ENCODE measurements around the gene GALE.
A peak's percentile ranks its signal among the peaks of the same experiment; 100 is the strongest.

Gene GALE

DNA sequence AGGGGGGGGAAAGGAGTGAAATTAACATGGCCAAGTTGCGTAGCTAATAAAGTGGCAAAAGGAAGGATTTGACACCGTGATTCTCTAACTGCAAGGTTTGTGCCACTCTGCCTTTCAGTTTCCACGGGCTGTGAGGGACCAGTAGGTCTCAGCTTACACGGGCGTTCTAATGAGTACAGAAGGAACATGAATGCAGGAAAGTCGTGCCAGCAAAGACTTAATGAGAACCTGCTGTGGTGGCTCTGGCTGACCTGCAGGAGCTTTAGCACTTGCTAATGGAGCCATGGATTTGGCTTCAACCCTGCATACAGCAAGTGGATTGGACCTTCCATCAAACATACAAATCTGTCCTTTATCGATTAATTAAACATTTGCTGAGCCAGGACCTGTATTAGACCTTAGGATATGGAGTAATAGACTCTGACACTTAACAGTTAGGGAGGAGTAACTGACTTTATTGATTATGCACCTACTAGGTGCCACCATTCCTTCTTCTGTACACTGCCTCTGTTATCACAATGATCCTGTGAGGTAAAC, 37.4 kb downstream of the GALE start:
- Histone ChIP-seq H3K4ac (ENCODE audit: low read length) (no peak overlapping the region), H3K4me2 (ENCODE audit: insufficient read depth, low read length, poor library complexity, severe bottlenecking) (no peak overlapping the region), H2AFZ (ENCODE audit: low read length) (no peak overlapping the region), H4K91ac (ENCODE audit: low read depth, low read length, poor library complexity) (no peak overlapping the region), H2BK12ac (ENCODE audit: low read length) (no peak overlapping the region), H2AK5ac (ENCODE audit: low read depth, low read length) (no peak overlapping the region), H3K27me3 (ENCODE audit: control insufficient read depth in 3 of 3, insufficient read depth in 3 of 3, low read depth in 1 of 3, low read length in 3 of 3) (no peaks in the 10 kb centered on the region), H2BK5ac (ENCODE audit: low read length) (no peak overlapping the region), H3K36me3 (replicated peaks in 1 of 2; ENCODE audit: control insufficient read depth in 2 of 2, insufficient read depth in 2 of 2, low read length in 2 of 2) (peaks cover 25 to 82% of the 10 kb centered on the region in 2 donors), H4K8ac (ENCODE audit: low read depth, low read length) (no peak overlapping the region), H3K9ac (ENCODE audit: low read depth, low read length, poor library complexity) (no peak overlapping the region), H2BK120ac (ENCODE audit: low read depth, low read length) (no peak overlapping the region), H3K4me1 (ENCODE audit: control insufficient read depth in 2 of 2, insufficient read depth in 1 of 2, low read depth in 1 of 2, low read length in 2 of 2) (peaks cover 0 to 10% of the 10 kb centered on the region in 2 donors), H3K14ac (ENCODE audit: low read length) (no peak overlapping the region), H3K23ac (ENCODE audit: low read depth, low read length, poor library complexity) (no peak overlapping the region), H3K4me3 (ENCODE audit: low read length in 2 of 2) (no peak overlapping the region), H3K18ac (ENCODE audit: low read length) (no peak overlapping the region), H3K9me3 (replicated peaks in 1 of 2; ENCODE audit: control insufficient read depth in 2 of 2, insufficient read depth in 1 of 2, low read depth in 1 of 2, low read length in 2 of 2) (no peaks in the 10 kb centered on the region), H3K79me1 (ENCODE audit: low read depth, low read length) (no peaks in the 10 kb centered on the region), H2BK15ac (ENCODE audit: low read length) (no peak overlapping the region), H3K27ac (replicated peaks; ENCODE audit: low read length) (no peak overlapping the region)
- no peak for DNase-seq (ENCODE audit: low spot score)
- no CpG with 5 or more reads among the region's 7 CpGs for WGBS, 2 donors (ENCODE audit: extremely low coverage in 2 of 2, insufficient read length in 2 of 2, insufficient replicate concordance in 1 of 2)

DNA sequence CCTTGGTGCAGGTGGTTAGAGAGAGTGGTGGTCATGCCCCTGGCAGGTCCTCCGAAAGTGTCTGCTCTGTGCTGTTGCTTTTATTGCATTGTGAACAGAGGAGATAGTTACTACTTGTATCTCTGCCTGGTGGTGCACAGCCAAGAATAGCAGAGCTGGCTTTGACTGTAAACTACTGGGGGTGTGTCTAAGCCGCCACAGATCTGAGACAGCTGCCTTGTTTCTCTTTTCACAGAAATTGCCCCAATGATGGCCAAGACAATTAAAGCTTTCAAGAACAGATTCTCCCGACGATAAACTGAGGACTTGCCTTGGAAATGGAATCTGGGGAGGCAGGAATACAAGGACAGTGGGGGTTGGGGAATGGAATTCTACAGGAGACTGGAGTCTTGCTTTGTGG, 41.3 kb downstream of the GALE start:
- H2BK120ac ChIP-seq (ENCODE audit: low read depth, low read length), result no peak overlapping the region
- H4K8ac ChIP-seq (ENCODE audit: low read depth, low read length), result no peak overlapping the region
- H3K18ac ChIP-seq (ENCODE audit: low read length), result no peak overlapping the region
- no peaks in the 10 kb centered on the region for H3K9me3 ChIP-seq (replicated peaks in 1 of 2; ENCODE audit: control insufficient read depth in 2 of 2, insufficient read depth in 1 of 2, low read depth in 1 of 2, low read length in 2 of 2)
- H2AK5ac ChIP-seq (ENCODE audit: low read depth, low read length), result no peak overlapping the region
- H3K4me2 ChIP-seq (ENCODE audit: insufficient read depth, low read length, poor library complexity, severe bottlenecking), result no peak overlapping the region
- H3K36me3 ChIP-seq (replicated peaks in 1 of 2; ENCODE audit: control insufficient read depth in 2 of 2, insufficient read depth in 2 of 2, low read length in 2 of 2), result peaks cover 40 to 98% of the 10 kb centered on the region in 2 donors
- H3K4ac ChIP-seq (ENCODE audit: low read length), result no peak overlapping the region
- WGBS, 2 donors (ENCODE audit: extremely low coverage in 2 of 2, insufficient read length in 2 of 2, insufficient replicate concordance in 1 of 2), result no CpG with 5 or more reads among the region's 4 CpGs
- H3K23ac ChIP-seq (ENCODE audit: low read depth, low read length, poor library complexity), result no peak overlapping the region
- no peaks in the 10 kb centered on the region for H3K79me1 ChIP-seq (ENCODE audit: low read depth, low read length)
- no peak for DNase-seq (ENCODE audit: low spot score)
- peaks cover 0 to 10% of the 10 kb centered on the region in 2 donors for H3K4me1 ChIP-seq (ENCODE audit: control insufficient read depth in 2 of 2, insufficient read depth in 1 of 2, low read depth in 1 of 2, low read length in 2 of 2)
- H2AFZ ChIP-seq (ENCODE audit: low read length), result no peak overlapping the region
- H2BK5ac ChIP-seq (ENCODE audit: low read length), result no peak overlapping the region
- H3K14ac ChIP-seq (ENCODE audit: low read length), result no peak overlapping the region
- H3K9ac ChIP-seq (ENCODE audit: low read depth, low read length, poor library complexity), result no peak overlapping the region
- H3K4me3 ChIP-seq (ENCODE audit: low read length in 2 of 2), result no peak overlapping the region
- no peak overlapping the region for H4K91ac ChIP-seq (ENCODE audit: low read depth, low read length, poor library complexity)
- no peak overlapping the region for H2BK12ac ChIP-seq (ENCODE audit: low read length)
- H3K27me3 ChIP-seq (ENCODE audit: control insufficient read depth in 3 of 3, insufficient read depth in 3 of 3, low read depth in 1 of 3, low read length in 3 of 3), result no peaks in the 10 kb centered on the region
- no peak overlapping the region for H3K27ac ChIP-seq (replicated peaks; ENCODE audit: low read length)
- H2BK15ac ChIP-seq (ENCODE audit: low read length), result no peak overlapping the region

GRCh38 chr1:23757812-23758211, 42.7 kb downstream of the GALE start:
- no peak overlapping the region for H3K18ac ChIP-seq (ENCODE audit: low read length)
- H2BK5ac ChIP-seq (ENCODE audit: low read length), result no peak overlapping the region
- H3K4me3 ChIP-seq (ENCODE audit: low read length in 2 of 2), result no peak overlapping the region
- no peak for DNase-seq (ENCODE audit: low spot score)
- no peak overlapping the region for H2BK120ac ChIP-seq (ENCODE audit: low read depth, low read length)
- no peak overlapping the region for H2BK12ac ChIP-seq (ENCODE audit: low read length)
- H3K27ac ChIP-seq (replicated peaks; ENCODE audit: low read length), result no peak overlapping the region
- H2BK15ac ChIP-seq (ENCODE audit: low read length), result no peak overlapping the region
- H4K8ac ChIP-seq (ENCODE audit: low read depth, low read length), result no peak overlapping the region
- no peak overlapping the region for H4K91ac ChIP-seq (ENCODE audit: low read depth, low read length, poor library complexity)
- H3K9ac ChIP-seq (ENCODE audit: low read depth, low read length, poor library complexity), result no peak overlapping the region
- H3K4me2 ChIP-seq (ENCODE audit: insufficient read depth, low read length, poor library complexity, severe bottlenecking), result no peak overlapping the region
- no peaks in the 10 kb centered on the region for H3K27me3 ChIP-seq (ENCODE audit: control insufficient read depth in 3 of 3, insufficient read depth in 3 of 3, low read depth in 1 of 3, low read length in 3 of 3)
- WGBS, 2 donors (ENCODE audit: extremely low coverage in 2 of 2, insufficient read length in 2 of 2, insufficient replicate concordance in 1 of 2), result no CpG with 5 or more reads among the region's 1 CpG
- H3K79me1 ChIP-seq (ENCODE audit: low read depth, low read length), result no peaks in the 10 kb centered on the region
- H3K9me3 ChIP-seq (replicated peaks in 1 of 2; ENCODE audit: control insufficient read depth in 2 of 2, insufficient read depth in 1 of 2, low read depth in 1 of 2, low read length in 2 of 2), result no peaks in the 10 kb centered on the region
- no peak overlapping the region for H2AK5ac ChIP-seq (ENCODE audit: low read depth, low read length)
- H2AFZ ChIP-seq (ENCODE audit: low read length), result no peak overlapping the region
- no peak overlapping the region for H3K23ac ChIP-seq (ENCODE audit: low read depth, low read length, poor library complexity)
- H3K4me1 ChIP-seq (ENCODE audit: control insufficient read depth in 2 of 2, insufficient read depth in 1 of 2, low read depth in 1 of 2, low read length in 2 of 2), result peaks cover 0 to 10% of the 10 kb centered on the region in 2 donors
- peaks cover 46 to 98% of the 10 kb centered on the region in 2 donors for H3K36me3 ChIP-seq (replicated peaks in 1 of 2; ENCODE audit: control insufficient read depth in 2 of 2, insufficient read depth in 2 of 2, low read length in 2 of 2)
- no peak overlapping the region for H3K14ac ChIP-seq (ENCODE audit: low read length)
- H3K4ac ChIP-seq (ENCODE audit: low read length), result no peak overlapping the region

- no peak overlapping the region for H3K23ac ChIP-seq (ENCODE audit: low read depth, low read length, poor library complexity)
- no peak overlapping the region for H3K14ac ChIP-seq (ENCODE audit: low read length)
- no peak overlapping the region for H4K8ac ChIP-seq (ENCODE audit: low read depth, low read length)
- no CpG with 5 or more reads among the region's 3 CpGs for WGBS, 2 donors (ENCODE audit: extremely low coverage in 2 of 2, insufficient read length in 2 of 2, insufficient replicate concordance in 1 of 2)
- no peak overlapping the region for H2BK15ac ChIP-seq (ENCODE audit: low read length)
- no peak overlapping the region for H3K4me2 ChIP-seq (ENCODE audit: insufficient read depth, low read length, poor library complexity, severe bottlenecking)
- no peak overlapping the region for H2BK12ac ChIP-seq (ENCODE audit: low read length)
- no peaks in the 10 kb centered on the region for H3K27me3 ChIP-seq (ENCODE audit: control insufficient read depth in 3 of 3, insufficient read depth in 3 of 3, low read depth in 1 of 3, low read length in 3 of 3)
- no peak overlapping the region for H3K4ac ChIP-seq (ENCODE audit: low read length)
- no peak overlapping the region for H3K18ac ChIP-seq (ENCODE audit: low read length)
- no peak overlapping the region for H2AFZ ChIP-seq (ENCODE audit: low read length)
- H3K9ac ChIP-seq (ENCODE audit: low read depth, low read length, poor library complexity), result no peak overlapping the region
- H2BK120ac ChIP-seq (ENCODE audit: low read depth, low read length), result no peak overlapping the region
- peak overlapping the region in 1 of 2 donors; percentile 6 for H3K4me3 ChIP-seq (ENCODE audit: low read length in 2 of 2)
- no peak overlapping the region for H2AK5ac ChIP-seq (ENCODE audit: low read depth, low read length)
- no peak overlapping the region for H3K27ac ChIP-seq (replicated peaks; ENCODE audit: low read length)
- no peak overlapping the region for H4K91ac ChIP-seq (ENCODE audit: low read depth, low read length, poor library complexity)
- no peak overlapping the region for H2BK5ac ChIP-seq (ENCODE audit: low read length)
- no peak for DNase-seq (ENCODE audit: low spot score)
- no peaks in the 10 kb centered on the region for H3K79me1 ChIP-seq (ENCODE audit: low read depth, low read length)
- H3K36me3 ChIP-seq (replicated peaks in 1 of 2; ENCODE audit: control insufficient read depth in 2 of 2, insufficient read depth in 2 of 2, low read length in 2 of 2), result peaks cover 51 to 98% of the 10 kb centered on the region in 2 donors
- peaks cover 0 to 10% of the 10 kb centered on the region in 2 donors for H3K4me1 ChIP-seq (ENCODE audit: control insufficient read depth in 2 of 2, insufficient read depth in 1 of 2, low read depth in 1 of 2, low read length in 2 of 2)
- H3K9me3 ChIP-seq (replicated peaks in 1 of 2; ENCODE audit: control insufficient read depth in 2 of 2, insufficient read depth in 1 of 2, low read depth in 1 of 2, low read length in 2 of 2), result no peaks in the 10 kb centered on the region
Observed at GRCh38 chr1:23756676-23757075, 43.9 kb downstream of the GALE start.

Measured in neuronal stem cell (in vitro differentiated cells).